ENCODE measurements around the gene MOK.
"Not testable (repeated sequence)": the region's sequence is repeated elsewhere in the genome, so short reads cannot be mapped to it uniquely, and the experiment has no call there.

Gene MOK

GRCh38 chr14:102320671-102321455 is 15.9 kb upstream of the MOK start:
- DNase-seq, result no peak

GRCh38 chr14:102320033-102320660 is 15.2 kb upstream of the MOK start:
- peak; percentile 83 for DNase-seq

- peak; percentile 99 for DNase-seq
Observed at GRCh38 chr14:102319351-102320032, 14.5 kb upstream of the MOK start, which contains the start of gene ZNF839. TSS of gene ZNF839 (plus strand) at chr14:102319746. CDS start at chr14:102319766, 20 bp downstream.

GRCh38 chr14:102318781-102319276 is 13.9 kb upstream of the MOK start:
- no peak for DNase-seq

GRCh38 chr14:102317564-102318248 is 12.7 kb upstream of the MOK start:
- no peak for DNase-seq

GRCh38 chr14:102316743-102317563 is 12.0 kb upstream of the MOK start:
- peak; percentile 100 for DNase-seq

DNA sequence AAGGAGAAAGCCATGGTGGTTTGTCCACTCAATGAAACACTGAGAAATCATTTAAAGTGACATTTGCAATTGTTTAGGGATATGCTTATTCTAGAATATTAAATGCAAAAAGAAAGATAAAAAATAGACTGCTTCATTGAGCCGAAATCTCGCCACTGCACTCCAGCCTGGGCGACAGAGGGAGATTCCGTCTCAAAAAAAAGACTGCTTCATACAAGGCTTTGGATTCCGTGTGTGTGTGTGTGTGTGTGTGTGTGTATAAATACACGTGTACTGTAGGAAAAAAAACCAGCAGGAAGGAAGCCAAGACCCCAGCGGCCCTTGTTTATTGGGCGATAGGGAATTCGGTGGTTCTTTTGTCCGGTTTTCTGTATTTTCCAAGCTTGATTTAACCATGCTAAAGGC is 11.4 kb upstream of the MOK start:
- DNase-seq, result no peak

DNA sequence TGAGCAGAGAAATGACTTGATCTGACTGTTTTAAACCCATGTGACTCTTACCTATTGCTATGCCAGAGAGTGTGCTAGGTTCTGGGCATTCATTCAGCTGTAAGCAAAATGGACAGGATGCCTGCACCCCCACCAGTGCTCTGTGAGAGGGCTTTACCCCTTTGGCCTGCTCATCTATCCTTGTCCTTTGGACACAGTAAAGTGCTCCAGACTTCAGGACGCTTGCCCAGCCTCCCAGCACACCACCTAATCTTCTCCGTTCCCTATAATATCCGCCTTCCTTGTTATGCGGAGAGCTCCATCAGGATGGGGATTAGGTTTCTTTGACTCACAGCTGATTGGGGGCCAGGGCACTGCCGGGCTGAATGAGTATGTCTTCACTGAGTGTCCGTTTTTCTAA is 10.2 kb upstream of the MOK start:
- no peak for DNase-seq

DNA sequence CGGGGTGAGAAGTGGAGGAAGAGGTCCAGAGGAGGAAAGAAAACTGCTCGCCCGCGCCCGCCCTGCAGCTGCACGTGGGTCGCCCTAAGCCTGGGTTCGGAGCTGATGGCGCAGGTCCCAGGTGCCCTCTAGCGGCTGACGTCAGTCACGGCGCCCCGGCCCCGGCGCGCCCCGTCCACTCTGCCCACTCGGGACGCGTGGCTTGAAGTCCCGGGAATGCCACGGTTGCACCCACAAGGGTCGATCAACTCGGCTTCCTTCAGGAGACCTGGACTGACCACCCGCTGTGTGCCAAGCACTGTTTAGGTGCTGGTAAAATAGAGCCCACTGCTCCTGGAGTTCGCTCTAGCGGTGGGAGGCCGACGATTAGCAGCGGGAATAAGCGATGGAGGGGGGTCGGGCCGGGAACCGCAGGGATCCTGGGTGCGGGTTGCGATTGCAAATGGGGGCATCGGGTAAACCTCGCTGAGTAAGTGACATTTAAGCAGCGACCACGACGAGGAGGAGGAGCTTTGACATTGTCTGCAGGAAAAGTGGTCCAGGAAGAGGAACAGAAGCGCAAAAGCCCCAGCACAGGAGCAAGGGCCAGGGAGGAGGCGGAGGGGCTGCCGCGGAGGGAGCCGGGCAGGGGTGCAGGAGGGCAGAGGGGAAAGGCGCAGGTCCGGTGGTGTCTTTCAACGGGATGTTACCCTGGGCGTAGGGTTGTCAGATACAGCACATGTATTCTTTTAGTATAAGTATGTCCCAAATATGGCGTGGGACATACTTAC is 9.5 kb upstream of the MOK start:
- peak; percentile 92 for DNase-seq

GRCh38 chr14:102303664-102304063 is 1.3 kb downstream of the MOK start:
- no peak for DNase-seq

DNA sequence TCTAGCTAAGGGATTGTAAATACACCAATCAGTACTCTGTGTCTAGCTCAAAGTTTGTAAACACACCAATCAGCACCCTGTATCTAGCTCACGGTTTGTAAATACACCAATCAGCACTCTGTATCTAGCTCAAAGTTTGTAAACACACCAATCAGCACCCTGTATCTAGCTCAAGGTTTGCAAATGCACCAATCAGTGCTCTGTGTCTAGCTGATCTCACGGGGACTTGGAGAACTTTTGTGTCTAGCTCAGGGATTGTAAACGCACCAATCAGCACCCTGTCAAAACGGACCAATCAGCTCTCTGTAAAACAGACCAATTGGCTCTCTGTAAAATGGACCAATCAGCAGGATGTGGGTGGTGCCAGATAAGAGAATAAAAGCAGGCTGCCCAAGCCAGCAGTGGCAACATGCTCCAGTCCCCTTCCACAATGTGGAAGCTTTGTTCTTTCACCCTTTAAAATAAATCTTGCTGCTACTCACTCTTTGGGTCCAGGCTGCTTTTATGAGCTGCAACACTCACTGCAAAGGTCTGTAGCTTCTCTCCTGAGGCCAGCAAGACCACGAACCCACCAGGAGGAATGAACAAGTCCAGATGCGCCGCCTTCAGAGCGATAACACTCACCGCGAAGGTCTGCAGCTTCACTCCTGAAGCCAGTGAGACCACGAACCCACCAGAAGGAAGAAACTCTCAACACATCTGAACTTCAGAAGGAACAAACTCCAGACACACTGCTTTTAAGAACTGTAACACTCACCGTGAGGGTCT is 6.5 kb downstream of the MOK start:
- not testable (repeated sequence) for DNase-seq

DNA sequence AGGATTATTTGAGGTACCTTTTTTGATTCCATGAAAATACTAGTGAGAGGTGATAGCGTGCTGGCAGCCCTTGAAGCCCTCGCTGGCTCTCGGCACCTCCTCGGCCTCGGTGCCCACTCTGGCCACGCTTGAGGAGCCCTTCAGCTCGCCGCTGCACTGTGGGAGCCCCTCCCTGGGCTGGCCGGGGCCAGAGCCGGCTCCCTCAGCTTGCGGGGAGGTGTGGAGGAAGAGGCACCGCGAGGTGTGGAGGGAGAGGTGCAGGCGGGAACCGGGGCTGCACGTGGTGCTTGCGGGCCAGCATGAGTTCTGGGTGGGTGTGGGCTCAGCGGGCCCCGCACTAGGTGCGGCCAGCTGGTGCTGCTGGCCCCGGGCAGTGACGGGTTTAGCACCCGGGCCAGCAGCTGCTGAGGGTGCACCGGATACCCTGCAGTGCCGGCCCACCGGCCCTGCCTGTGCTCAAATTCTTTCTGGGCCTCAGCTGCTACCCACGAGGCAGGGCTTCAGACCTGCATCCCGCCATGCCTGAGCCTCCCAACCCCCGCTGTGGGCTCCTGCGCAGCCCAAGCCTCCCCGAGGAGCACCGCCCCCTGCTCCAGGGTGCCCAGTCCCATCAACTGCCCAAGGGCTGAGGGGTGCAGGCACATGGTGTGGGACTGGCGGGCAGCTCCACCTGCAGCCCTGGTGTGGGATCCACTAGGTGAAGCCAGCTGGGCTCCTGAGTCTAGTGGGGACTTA is 7.4 kb downstream of the MOK start:
- DNase-seq, result no peak

DNA sequence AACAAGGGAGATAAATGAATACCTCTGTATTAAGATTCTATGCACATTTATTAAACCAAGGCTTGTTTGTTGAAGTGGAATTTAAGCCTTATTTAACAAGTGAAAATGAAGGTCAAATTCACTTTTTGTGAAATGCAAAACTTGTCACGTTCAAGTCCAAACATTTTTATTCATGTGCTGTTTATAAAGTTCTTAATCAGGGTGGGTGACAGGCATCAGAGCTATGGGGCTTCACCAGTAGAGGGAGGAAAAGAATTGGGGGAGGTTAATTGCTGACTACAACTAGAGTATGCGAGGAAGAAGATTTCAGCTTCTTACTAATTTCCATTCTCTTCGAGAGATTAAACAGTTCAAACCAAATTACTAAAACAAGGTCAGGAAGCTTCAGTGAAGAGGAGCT is 9.7 kb downstream of the MOK start:
- no peak for DNase-seq

DNA sequence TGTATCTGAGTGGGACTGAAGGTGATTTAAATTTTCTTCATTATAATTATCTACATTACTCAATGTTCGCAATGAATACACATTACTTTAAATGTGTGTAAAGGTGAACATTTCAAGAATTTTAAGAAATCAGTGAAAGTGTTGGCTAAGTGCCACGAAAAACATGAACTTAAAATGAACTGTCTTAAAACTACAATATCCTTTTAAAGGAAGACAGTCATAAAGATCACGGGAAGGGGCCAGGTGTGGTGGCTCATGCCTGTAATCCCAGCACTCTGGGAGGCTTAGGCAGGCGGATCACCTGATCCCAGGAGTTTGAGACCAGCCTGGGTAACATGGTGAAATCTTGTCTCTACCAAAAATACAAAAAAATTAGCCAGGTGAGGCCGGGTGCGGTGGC is 11.2 kb downstream of the MOK start:
- DNase-seq, result no peak

DNA sequence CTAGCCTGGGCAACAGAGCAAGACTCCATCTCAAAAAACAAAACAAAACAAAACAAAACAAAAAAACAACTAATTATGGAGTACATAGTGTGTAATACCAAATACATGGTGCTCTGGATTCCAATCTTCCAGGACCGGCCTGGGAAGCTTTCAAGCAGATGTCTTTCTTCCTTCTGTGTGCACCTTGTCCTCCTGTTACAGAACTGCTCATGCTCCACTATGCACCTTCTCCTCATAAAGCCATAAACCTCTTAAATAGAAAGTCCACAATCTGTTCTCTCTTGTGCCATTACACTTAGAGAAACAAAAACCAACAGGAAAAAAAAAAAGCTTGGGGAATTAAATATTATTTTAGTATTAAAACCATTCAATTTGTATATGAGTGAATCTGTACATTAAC is 12.5 kb downstream of the MOK start:
- no peak for DNase-seq

GRCh38 chr14:102288139-102288538 is 16.8 kb downstream of the MOK start:
- no peak for DNase-seq

DNA sequence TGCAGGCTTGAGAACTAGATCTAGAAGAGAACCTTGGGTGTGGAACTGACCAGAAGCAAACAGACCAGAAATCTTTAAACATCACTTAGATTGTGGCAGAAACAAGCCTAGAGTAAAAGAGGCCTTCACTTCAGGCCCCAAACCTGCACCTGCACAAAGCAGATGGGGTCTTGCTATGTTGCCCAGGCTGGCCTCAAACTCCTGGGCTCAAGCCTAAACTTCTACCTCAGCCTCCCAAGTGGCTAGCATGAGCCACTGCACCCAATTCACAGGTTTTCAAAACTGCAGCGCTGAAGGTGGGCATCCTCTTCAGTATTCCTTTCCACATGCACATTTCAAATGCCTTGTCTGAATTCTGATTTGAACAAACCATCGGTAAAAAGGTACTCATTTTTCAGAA is 19.9 kb downstream of the MOK start:
- DNase-seq, result no peak

DNA sequence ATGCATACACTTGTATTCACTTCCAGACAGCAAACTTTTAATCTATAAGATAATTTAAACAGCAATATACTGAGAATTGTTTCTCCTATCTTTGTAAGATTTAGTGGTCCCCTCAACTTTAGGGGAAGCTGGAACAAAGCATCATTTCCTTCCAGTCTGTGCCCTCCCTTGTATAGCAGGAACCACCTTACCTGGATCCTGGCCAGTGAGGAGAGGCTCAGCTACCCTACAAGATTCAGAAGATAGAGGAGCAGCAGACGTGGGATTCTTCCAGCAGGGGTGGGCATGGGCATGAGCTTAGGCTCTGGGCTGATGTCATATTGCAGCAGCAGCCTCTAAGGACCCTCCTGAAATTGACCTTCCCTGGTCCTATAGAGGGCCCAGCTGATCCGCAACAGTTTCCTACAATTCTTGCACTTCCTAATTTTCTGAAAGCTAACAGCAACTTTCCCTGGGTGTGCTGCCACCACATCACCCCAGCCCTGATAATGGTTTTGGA is 21.3 kb downstream of the MOK start:
- DNase-seq, result no peak

DNA sequence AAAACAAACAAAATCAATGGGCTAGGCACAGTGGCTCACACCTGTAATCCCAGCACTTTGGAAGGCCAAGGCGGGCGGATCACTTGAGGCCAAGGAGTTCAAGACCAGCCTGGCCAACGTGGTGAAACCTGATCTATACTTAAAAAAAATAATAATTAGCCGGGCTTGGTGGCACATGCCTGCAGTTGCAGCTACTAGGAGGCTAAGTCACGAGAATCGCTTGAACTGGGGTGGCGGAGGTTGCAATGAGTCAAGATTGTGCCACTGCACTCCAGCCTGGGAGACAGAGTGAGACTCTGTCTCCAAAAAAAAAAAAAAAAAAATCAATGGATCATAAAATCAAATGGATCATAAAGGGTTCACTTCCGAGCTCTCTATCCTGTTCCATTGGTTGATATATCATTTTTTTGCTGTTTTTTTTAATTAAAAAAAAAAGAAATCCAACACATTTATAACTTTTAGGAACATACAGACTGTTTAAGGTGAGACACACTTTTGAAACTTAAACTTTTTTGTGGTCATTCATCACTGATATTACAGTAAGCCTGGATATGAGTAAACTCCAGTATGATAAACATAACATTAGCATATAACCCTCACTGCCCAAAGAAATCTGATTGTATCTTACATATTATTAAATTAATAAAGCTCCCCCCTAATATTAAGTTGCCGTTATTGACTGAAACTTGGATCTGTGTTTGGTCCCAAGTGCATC is 22.1 kb downstream of the MOK start:
- no peak for DNase-seq
